ENCODE data around the gene ZFPM1. TPM values are rescaled to one million over a fixed set of nuclear protein-coding genes. Genes with fewer than 3 reads are reported as not detected.

Gene ZFPM1
- total RNA-seq, 2 donors from 2014 or later, result 4.1 to 21.5 TPM

- no peak overlapping the region for H3K4me3 ChIP-seq
- H3K36me3 ChIP-seq, result peaks cover 0 to 2% of the 10 kb centered on the region in 2 donors
- no peak for TF ChIP-seq POLR2AphosphoS5 (IDR thresholded peaks at IDR 0.05)
- H3K27ac ChIP-seq, result no peak overlapping the region
- H3K9me3 ChIP-seq, result no peaks in the 10 kb centered on the region
- WGBS, result 90% methylated on average over 4 of the region's 4 CpGs
- H3K4me1 ChIP-seq (replicated peaks), result no peaks in the 10 kb centered on the region
- no peak for DNase-seq (ENCODE audit: low spot score)
- no peaks in the 10 kb centered on the region for H3K27me3 ChIP-seq (replicated peaks; ENCODE audit: insufficient read depth)
- intact Hi-C loops (cut with DNase I), result no loop called here
Measured at GRCh38 chr16:88581033-88581432, 128.0 kb downstream of the ZFPM1 start.

- no peak for TF ChIP-seq POLR2A (IDR thresholded peaks at IDR 0.05)
- Histone ChIP-seq H3K36me3 (peaks cover 0 to 8% of the 10 kb centered on the region in 2 donors), H3K4me3 (no peak overlapping the region), H3K9me3 (no peaks in the 10 kb centered on the region), H3K27ac (no peak overlapping the region), H3K4me1 (replicated peaks) (no peaks in the 10 kb centered on the region), H3K27me3 (replicated peaks; ENCODE audit: insufficient read depth) (no peaks in the 10 kb centered on the region)
- WGBS, result 87% methylated on average over 14 of the region's 14 CpGs
- DNase-seq (ENCODE audit: low spot score), result no peak
- intact Hi-C loops (cut with DNase I), result no loop called here
Measured at GRCh38 chr16:88582912-88583575, 130.0 kb downstream of the ZFPM1 start.

- TF ChIP-seq POLR2A (IDR thresholded peaks at IDR 0.05), result no peak
- no peaks in the 10 kb centered on the region for H3K4me1 ChIP-seq (replicated peaks)
- H3K4me3 ChIP-seq, result no peak overlapping the region
- H3K27me3 ChIP-seq (replicated peaks; ENCODE audit: insufficient read depth), result no peaks in the 10 kb centered on the region
- H3K27ac ChIP-seq, result no peak overlapping the region
- WGBS, result 82% methylated on average over 6 of the region's 6 CpGs
- no peaks in the 10 kb centered on the region for H3K9me3 ChIP-seq
- intact Hi-C loops (cut with DNase I), result no loop called here
- peaks cover 0 to 10% of the 10 kb centered on the region in 2 donors for H3K36me3 ChIP-seq
- no peak for DNase-seq (ENCODE audit: low spot score)
Measured at GRCh38 chr16:88584676-88585075, 131.6 kb downstream of the ZFPM1 start.

- H3K36me3 ChIP-seq, result peaks cover 0 to 10% of the 10 kb centered on the region in 2 donors
- 52% methylated on average over 8 of the region's 8 CpGs for WGBS
- H3K9me3 ChIP-seq, result no peaks in the 10 kb centered on the region
- H3K4me3 ChIP-seq, result no peak overlapping the region
- intact Hi-C loops (cut with DNase I), result no loop called here
- no peak overlapping the region for H3K27ac ChIP-seq
- TF ChIP-seq POLR2AphosphoS5 (IDR thresholded peaks at IDR 0.05) (no peak), CTCF (IDR thresholded peaks at IDR 0.05) (no peak), POLR2A (IDR thresholded peaks at IDR 0.05) (no peak)
- no peaks in the 10 kb centered on the region for H3K27me3 ChIP-seq (replicated peaks; ENCODE audit: insufficient read depth)
- no peak for DNase-seq (ENCODE audit: low spot score)
- no peaks in the 10 kb centered on the region for H3K4me1 ChIP-seq (replicated peaks)
Measured at GRCh38 chr16:88585269-88585668, 132.2 kb downstream of the ZFPM1 start.

- Histone ChIP-seq H3K27ac (no peak overlapping the region), H3K4me3 (no peak overlapping the region), H3K4me1 (replicated peaks) (no peaks in the 10 kb centered on the region), H3K9me3 (no peaks in the 10 kb centered on the region), H3K27me3 (replicated peaks; ENCODE audit: insufficient read depth) (no peaks in the 10 kb centered on the region), H3K36me3 (peaks cover 0 to 10% of the 10 kb centered on the region in 2 donors)
- TF ChIP-seq CTCF (IDR thresholded peaks at IDR 0.05), result no peak
- TF ChIP-seq POLR2AphosphoS5 (IDR thresholded peaks at IDR 0.05), result no peak
- no peak for TF ChIP-seq POLR2A (IDR thresholded peaks at IDR 0.05)
- intact Hi-C loops (cut with DNase I), result no loop called here
- WGBS, result 94% methylated on average over 13 of the region's 13 CpGs
- no peak for DNase-seq (ENCODE audit: low spot score)
Measured at GRCh38 chr16:88585927-88586581, 133.0 kb downstream of the ZFPM1 start.

Small RNAs within 50 kb of the gene (microRNA-seq; reads per million reads assigned to microRNA genes)
- not detected for gene MIR5189

Small RNAs within 50 kb of the gene (small RNA-seq; reads per million reads assigned to genes)
- gene MIR5189, result 0 reads per million in 2 donors

Other genes with a start within 250 kb of the ZFPM1 start
- 1 to 10 TPM; 3.6 to 4.4 TPM for gene ZNF469, start 70.3 kb upstream of the ZFPM1 start, total RNA-seq
- gene ZC3H18, start 117.1 kb downstream of the ZFPM1 start, total RNA-seq, result 10 to 100 TPM; 26.7 to 50.7 TPM
- under 1 TPM in 1 of 2 donors, not detected in 1; 0.97 TPM for gene IL17C, start 185.3 kb downstream of the ZFPM1 start, total RNA-seq
- gene CYBA, start 197.8 kb downstream of the ZFPM1 start, total RNA-seq, result 100 to 1,000 TPM in 1 of 2 donors, 10 to 100 TPM in 1; 86.0 to 155 TPM
- gene MVD, start 209.8 kb downstream of the ZFPM1 start, total RNA-seq, result 10 to 100 TPM; 34.7 to 40.0 TPM
- gene SNAI3, start 233.2 kb downstream of the ZFPM1 start, total RNA-seq, result 1 to 10 TPM in 1 of 2 donors, under 1 TPM in 1; 0.46 to 2.8 TPM

Data from prostate gland (tissue), 2 donors.